Left colon (tissue), 2 donors: ENCODE data around the gene RIMBP3B. TPM values are rescaled to one million over a fixed set of nuclear protein-coding genes. Genes with fewer than 3 reads are reported as not detected.
"Not testable (repeated sequence)": the region's sequence is repeated elsewhere in the genome, so short reads cannot be mapped to it uniquely, and the experiment has no call there.

Experiments
- ATAC-seq: fragments of 200-7000 bp; cut with Tn5 transposase; one replicate; pipeline ENCODE4 v1.9.1; 2020; ENCODE audit warnings: mild to moderate bottlenecking, moderate library complexity
- DNase-seq, 2 donors: peaks; one replicate each; pipeline ENCODE4 v3.0.0-alpha.2; 2020
- intact Hi-C, 2 donors: fragments of 100-400 bp; cut with DNase I in 1 of 2; cut with micrococcal nuclease in 1 of 2; formaldehyde crosslinking; loops; one replicate each; pipeline versions ENCODE4 v1.11.2 to v1.14.0; 2022; cut with DNase I, micrococcal nuclease
- long read RNA-seq: library from polyadenylated mRNA; unstranded; transcript quantifications from one replicate; pipeline ENCODE4 v2.0.0, GENCODE V29; 2021
- total RNA-seq, 2 donors: library from RNA; stranded (reverse); fragmentation: NEBNext Ultra II Directional; extraction: Animal tissue kit (Norgen Biotek cat#: 25700); gene quantifications; one replicate each; pipeline ENCODE4 v1.2.1, GENCODE V29; 2021
- donor health status: DM: no; HTN: no; CAD: no.
- donor health status: DM: yes; HTN: yes; CAD: no.

RIMBP3B gene, protein sequence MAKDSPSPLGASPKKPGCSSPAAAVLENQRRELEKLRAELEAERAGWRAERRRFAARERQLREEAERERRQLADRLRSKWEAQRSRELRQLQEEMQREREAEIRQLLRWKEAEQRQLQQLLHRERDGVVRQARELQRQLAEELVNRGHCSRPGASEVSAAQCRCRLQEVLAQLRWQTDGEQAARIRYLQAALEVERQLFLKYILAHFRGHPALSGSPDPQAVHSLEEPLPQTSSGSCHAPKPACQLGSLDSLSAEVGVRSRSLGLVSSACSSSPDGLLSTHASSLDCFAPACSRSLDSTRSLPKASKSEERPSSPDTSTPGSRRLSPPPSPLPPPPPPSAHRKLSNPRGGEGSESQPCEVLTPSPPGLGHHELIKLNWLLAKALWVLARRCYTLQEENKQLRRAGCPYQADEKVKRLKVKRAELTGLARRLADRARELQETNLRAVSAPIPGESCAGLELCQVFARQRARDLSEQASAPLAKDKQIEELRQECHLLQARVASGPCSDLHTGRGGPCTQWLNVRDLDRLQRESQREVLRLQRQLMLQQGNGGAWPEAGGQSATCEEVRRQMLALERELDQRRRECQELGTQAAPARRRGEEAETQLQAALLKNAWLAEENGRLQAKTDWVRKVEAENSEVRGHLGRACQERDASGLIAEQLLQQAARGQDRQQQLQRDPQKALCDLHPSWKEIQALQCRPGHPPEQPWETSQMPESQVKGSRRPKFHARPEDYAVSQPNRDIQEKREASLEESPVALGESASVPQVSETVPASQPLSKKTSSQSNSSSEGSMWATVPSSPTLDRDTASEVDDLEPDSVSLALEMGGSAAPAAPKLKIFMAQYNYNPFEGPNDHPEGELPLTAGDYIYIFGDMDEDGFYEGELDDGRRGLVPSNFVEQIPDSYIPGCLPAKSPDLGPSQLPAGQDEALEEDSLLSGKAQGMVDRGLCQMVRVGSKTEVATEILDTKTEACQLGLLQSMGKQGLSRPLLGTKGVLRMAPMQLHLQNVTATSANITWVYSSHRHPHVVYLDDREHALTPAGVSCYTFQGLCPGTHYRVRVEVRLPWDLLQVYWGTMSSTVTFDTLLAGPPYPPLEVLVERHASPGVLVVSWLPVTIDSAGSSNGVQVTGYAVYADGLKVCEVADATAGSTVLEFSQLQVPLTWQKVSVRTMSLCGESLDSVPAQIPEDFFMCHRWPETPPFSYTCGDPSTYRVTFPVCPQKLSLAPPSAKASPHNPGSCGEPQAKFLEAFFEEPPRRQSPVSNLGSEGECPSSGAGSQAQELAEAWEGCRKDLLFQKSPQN (N-terminal part only)
- total RNA-seq = not detected
- long read RNA-seq, full-length matches to known transcripts = 1 of 1 reads
- long read RNA-seq, partial matches to known transcripts = 0 of 1 reads
- long read RNA-seq, other reads (novel, unspliced or antisense) = 0 of 1 reads

GRCh38 chr22:21383701-21384467, at the start of gene RIMBP3B:
RIMBP3B (plus strand) TSS chr22:21383751; CDS start chr22:21383859, 108 bp downstream.
- DNase-seq, intact Hi-C loops: not testable (repeated sequence)
- peak; percentile 86 for ATAC-seq

GRCh38 chr22:21357527-21357926, 26.0 kb upstream of the RIMBP3B start:
- intact Hi-C loops, ATAC-seq, DNase-seq: not testable (repeated sequence)

DNA sequence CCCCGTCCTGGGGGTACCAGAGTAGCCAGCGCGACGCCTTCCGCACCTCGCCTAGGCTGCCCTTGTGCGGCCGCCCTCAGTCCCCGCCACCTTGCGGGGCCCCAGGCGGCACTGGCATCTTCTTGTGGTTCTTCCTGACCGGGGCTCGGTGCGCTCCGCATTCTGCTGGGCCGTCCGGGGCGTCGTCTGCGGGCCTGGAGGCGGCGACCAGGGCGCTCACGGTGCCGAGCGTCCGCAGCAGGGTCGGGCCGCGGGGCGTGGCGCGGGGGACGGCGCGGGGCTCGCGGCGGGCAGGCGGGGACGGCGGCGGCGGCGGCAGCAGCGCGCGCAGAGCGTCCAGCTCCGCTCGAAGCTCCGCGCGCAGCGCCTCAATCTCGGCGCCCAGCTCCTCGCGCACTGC, 23.0 kb upstream of the RIMBP3B start:
- intact Hi-C loops, ATAC-seq, DNase-seq: not testable (repeated sequence)

- intact Hi-C loops, DNase-seq, ATAC-seq: not testable (repeated sequence)
Observed at GRCh38 chr22:21362473-21362872, 21.1 kb upstream of the RIMBP3B start.

DNA sequence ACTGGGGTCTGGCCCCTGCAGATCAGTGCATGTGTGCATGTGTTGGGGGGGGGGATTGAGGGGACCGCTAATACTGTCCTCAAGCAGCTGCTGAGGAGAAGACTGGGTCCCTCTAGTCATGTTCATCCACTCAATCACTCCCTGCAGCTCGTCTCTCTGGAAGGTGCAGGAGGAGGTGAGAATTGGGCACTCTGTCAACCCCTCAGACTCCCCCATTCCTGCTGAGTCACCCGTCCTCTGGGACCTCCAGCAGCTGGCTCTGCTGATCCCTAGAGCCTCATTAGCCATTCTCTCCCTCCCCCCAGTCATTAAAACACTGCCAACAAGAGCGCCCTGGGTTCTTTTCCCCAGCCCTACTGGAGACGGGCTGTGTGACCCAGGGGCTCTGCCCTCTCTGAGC, 20.5 kb upstream of the RIMBP3B start:
- DNase-seq, intact Hi-C loops, ATAC-seq: not testable (repeated sequence)

DNA sequence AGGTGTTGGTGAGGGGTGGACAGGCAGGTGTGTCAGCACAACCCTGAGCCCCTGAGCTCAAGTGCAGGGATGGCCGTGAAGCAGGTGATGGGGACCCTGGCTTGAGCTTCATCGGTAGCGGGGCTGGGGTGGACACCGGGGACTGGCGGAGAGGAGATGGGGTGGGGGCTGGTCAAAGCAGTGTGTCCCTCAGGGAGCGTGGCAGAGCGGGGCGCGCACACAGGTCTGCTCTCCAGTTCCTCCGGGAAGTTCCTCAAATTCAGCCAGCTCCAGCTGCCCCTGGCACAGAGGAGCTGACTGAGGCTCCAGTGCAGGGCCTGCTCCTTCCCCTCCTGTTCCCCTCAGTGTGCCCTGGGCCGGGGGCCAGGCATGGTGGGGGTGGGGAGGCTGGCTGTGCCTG, 19.7 kb upstream of the RIMBP3B start:
- ATAC-seq, DNase-seq, intact Hi-C loops: not testable (repeated sequence)

DNA sequence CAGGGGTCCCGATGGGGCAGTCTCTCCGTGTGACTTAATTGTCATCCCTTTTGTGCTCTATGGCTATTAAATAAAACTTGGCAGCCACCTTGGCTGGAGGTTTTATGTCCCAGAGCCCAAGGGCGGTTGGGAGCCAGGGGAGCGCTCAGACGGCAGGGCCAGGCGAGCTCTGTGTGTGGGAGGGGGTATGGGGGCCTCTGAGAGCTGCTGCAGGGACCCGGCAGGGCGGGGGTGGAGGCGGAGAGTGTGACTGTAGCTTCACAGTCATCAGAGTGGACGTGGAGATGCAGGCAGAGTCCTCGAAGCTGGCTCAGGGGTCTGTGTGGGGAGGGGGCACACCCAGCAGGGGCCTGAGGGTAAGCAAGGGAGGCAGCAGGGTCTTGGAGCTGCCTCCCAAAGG, 19.2 kb upstream of the RIMBP3B start:
- DNase-seq, ATAC-seq, intact Hi-C loops: not testable (repeated sequence)

DNA sequence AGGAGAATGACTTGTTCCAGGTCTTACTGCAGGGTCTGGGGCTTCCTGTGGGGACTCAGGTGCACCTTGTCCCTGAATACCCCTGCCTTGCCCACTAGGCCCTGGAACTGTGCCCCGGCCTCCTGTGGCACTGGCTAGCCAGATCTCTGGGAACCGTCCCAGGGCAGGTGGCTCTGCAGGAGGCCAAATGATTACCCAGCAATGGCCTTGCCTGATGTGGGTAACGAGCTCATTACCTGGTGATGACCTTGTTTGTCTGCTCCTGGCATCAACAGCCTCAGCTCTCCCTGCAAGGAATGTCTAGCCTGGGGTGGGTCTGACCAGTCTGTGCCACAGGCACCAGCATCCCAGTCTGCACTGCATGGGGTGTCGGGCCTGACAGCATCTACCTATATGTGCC, 18.2 kb upstream of the RIMBP3B start:
- intact Hi-C loops, DNase-seq, ATAC-seq: not testable (repeated sequence)

GRCh38 chr22:21368603-21369310, 14.8 kb upstream of the RIMBP3B start:
- DNase-seq, intact Hi-C loops, ATAC-seq: not testable (repeated sequence)

GRCh38 chr22:21375880-21376279, 7.7 kb upstream of the RIMBP3B start:
- not testable (repeated sequence) for ATAC-seq, DNase-seq

DNA sequence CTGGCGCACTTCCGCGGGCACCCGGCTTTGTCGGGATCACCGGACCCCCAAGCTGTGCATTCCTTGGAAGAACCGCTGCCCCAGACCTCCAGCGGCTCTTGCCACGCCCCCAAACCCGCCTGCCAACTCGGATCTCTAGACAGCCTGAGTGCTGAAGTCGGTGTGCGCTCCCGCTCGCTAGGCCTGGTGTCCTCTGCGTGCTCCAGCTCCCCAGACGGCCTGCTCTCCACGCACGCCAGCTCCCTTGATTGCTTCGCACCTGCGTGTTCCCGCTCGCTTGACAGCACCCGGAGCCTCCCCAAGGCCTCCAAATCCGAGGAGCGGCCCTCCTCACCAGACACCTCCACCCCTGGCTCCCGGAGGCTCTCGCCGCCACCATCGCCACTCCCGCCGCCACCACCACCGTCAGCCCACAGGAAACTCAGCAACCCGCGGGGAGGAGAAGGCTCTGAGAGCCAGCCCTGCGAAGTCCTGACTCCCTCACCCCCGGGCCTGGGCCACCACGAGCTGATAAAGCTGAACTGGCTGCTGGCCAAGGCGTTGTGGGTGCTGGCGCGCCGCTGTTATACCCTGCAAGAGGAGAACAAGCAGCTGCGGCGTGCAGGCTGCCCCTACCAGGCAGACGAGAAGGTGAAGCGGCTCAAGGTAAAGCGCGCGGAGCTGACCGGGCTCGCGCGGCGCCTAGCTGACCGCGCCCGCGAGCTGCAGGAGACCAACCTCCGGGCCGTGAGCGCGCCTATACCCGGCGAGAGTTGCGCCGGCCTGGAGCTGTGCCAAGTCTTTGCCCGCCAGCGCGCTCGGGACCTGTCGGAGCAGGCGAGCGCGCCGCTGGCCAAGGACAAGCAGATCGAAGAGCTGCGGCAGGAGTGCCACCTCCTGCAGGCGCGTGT, 1.2 kb downstream of the RIMBP3B start:
- ATAC-seq = peak; percentile 61
- DNase-seq, intact Hi-C loops: not testable (repeated sequence)

More at GRCh38 chr22:21375880-21376279, 7.7 kb upstream of the RIMBP3B start:
- intact Hi-C loops = not testable (repeated sequence)

DNA sequence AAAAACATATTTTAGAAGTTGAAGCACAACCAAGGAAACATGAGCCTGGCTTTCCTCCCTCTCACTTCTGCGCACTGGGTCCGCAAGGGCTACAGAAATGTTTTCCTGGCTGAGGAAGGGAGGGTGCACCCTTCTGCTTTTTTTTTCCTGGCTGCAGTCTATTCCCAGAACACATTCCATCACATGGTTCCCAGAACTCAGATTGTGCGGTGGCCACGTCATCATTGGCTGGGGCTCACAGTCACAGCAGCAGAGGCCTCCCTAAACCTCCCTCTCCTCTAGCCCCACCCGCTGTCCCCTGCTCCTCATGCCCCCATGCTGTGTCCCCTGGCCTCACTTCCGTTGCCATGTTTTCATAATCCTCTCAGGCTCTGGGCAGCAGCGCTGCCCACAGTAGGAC, 5.9 kb downstream of the RIMBP3B start:
- intact Hi-C loops, DNase-seq, ATAC-seq: not testable (repeated sequence)

DNA sequence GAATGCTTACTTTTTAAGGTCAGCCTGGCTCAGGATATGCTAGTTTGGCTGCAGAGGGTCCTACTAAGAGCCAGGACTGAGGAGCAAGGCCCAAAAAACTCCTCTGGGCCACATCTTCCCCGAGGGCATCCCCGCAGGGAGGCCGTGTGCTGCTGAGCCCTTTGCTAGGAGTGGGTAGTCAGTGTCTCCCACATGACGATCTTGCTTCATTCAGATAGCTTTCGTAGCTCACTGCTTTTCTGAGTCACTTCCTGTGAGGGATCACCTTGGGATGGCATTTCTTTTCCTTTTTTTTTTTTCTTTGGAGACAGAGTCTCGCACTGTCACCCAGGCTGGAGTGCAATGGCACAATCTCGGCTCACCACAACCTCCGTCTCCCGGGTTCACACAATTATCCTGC, 6.5 kb downstream of the RIMBP3B start:
- ATAC-seq, intact Hi-C loops, DNase-seq: not testable (repeated sequence)

- ATAC-seq, DNase-seq, intact Hi-C loops: not testable (repeated sequence)
Observed at GRCh38 chr22:21394613-21395012, 11.1 kb downstream of the RIMBP3B start.

- intact Hi-C loops, DNase-seq, ATAC-seq: not testable (repeated sequence)
Observed at GRCh38 chr22:21401197-21401969, 17.8 kb downstream of the RIMBP3B start.
